ENCODE data around the gene AQP3. TPM values are rescaled to one million over a fixed set of nuclear protein-coding genes. Genes with fewer than 3 reads are reported as not detected.

AQP3 gene
- total RNA-seq, 1 experiment from 2014 or later = 1.0 TPM

DNA sequence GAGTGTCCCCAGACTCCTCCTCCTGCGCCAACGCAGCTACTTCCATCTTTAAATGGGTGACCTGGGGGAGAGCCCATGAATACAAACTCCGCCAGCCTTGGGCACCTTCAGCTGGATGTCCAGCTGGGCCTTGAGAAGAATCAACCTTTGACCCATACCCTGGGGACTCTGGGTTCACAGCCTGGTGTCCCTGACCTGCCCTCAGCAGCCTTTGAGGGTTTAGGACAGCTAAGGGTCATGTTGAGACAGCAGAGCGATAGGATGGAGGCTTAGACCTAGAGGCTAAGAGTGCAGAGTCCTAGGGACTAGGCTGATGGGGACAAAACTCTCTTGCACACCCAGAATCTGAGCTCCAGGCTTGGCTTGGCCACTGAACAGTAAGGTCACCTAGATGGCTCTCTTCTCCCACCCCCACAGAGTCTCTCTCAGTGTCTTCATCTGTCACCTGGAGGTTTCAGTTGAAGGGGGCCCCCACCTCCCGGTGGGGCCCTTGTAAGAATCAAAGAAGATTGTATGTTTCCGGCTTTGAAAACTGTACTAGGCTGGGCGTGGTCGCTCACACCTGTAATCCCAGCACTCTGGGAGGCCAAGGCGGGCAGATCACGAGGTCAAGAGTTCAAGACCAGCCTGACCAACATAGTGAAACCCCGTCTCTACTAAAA lies 6.7 kb upstream of the AQP3 start:
- ATAC-seq (no peak), DNase-seq (ENCODE audit: low read depth, low spot score) (no peak)
- Histone ChIP-seq H3K36me3 (ENCODE audit: control insufficient read depth, insufficient read depth, low read length) (no peaks in the 10 kb centered on the region), H3K9me3 (ENCODE audit: control insufficient read depth, insufficient read depth, low read depth, low read length) (no peaks in the 10 kb centered on the region), H3K27me3 (ENCODE audit: control insufficient read depth, insufficient read depth, low read length) (no peaks in the 10 kb centered on the region), H3K4me1 (ENCODE audit: control insufficient read depth, insufficient read depth, low read length) (peaks cover 7% of the 10 kb centered on the region; the same call in 1 of the 2 replicates), H3K4me3 (ENCODE audit: low read depth in 2 of 2, low read length in 2 of 2) (no peak overlapping the region), H3K27ac (ENCODE audit: low read length) (no peak overlapping the region)
- CTCF ChIA-PET = interaction anchor here (0.5 to 2.2 kb wide), 7 partner anchors 10 to 359 kb away, joined by 3 to 12 read pairs (median 5); no protein-coding TSS in a partner anchor
- no TSS peak for BruUV-seq (replicated peaks)
- intact Hi-C loops (cut with micrococcal nuclease; ENCODE audit: unreplicated experiment) (loop anchor here (5.0 kb wide), 1 partner anchor 52 kb away; the partner anchor contains the start of gene AQP7), in situ Hi-C loops (cut with HindIII; ENCODE audit: low pct_unique_long_range_greater_than_20kb, low sequenced_read_pairs) (no loop called here)
- POLR2A ChIA-PET = no interaction called here
- TF ChIP-seq, protein P1, sequence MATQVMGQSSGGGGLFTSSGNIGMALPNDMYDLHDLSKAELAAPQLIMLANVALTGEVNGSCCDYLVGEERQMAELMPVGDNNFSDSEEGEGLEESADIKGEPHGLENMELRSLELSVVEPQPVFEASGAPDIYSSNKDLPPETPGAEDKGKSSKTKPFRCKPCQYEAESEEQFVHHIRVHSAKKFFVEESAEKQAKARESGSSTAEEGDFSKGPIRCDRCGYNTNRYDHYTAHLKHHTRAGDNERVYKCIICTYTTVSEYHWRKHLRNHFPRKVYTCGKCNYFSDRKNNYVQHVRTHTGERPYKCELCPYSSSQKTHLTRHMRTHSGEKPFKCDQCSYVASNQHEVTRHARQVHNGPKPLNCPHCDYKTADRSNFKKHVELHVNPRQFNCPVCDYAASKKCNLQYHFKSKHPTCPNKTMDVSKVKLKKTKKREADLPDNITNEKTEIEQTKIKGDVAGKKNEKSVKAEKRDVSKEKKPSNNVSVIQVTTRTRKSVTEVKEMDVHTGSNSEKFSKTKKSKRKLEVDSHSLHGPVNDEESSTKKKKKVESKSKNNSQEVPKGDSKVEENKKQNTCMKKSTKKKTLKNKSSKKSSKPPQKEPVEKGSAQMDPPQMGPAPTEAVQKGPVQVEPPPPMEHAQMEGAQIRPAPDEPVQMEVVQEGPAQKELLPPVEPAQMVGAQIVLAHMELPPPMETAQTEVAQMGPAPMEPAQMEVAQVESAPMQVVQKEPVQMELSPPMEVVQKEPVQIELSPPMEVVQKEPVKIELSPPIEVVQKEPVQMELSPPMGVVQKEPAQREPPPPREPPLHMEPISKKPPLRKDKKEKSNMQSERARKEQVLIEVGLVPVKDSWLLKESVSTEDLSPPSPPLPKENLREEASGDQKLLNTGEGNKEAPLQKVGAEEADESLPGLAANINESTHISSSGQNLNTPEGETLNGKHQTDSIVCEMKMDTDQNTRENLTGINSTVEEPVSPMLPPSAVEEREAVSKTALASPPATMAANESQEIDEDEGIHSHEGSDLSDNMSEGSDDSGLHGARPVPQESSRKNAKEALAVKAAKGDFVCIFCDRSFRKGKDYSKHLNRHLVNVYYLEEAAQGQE (IDR thresholded peaks at IDR 0.05; ENCODE audit: insufficient read depth in 1 of 2, low read depth in 2 of 2, low read length in 1 of 2) = no peak
- TF ChIP-seq TCF7L2 (IDR thresholded peaks at IDR 0.05; ENCODE audit: low read depth, low read length) (no peak), POLR2AphosphoS5 (IDR thresholded peaks at IDR 0.05; ENCODE audit: low read depth, low read length) (no peak)

DNA sequence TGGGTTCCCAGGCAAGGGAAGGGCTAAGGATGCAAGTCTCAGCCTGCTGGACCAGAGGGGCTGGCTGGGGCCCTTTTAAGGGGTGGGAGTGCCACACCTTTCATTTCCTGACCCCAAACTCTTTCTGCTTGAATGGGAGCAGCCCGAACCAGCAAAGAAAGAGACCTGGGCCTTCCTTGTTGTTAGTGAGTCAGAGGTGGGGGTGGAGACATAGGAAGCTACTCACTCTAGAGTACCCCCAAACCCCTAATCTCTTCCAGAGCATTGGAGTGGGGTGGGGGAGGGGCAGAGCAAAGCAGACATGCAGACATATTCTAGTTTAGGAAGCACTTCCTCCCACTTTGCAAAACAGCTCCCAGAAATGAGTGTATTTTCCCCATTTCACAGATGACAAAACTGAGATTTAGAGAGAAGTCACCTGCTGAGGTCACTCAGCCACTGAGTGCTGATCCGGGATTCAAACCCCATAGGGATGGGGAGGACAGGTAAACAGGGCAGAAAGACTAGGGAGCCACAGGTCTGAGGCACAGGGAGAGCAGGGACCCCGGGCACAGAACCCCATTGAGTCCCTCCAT lies 6.0 kb upstream of the AQP3 start:
- Histone ChIP-seq H3K36me3 (ENCODE audit: control insufficient read depth, insufficient read depth, low read length) (no peaks in the 10 kb centered on the region), H3K4me1 (ENCODE audit: control insufficient read depth, insufficient read depth, low read length) (peaks cover under 1% of the 10 kb centered on the region; the same call in 1 of the 2 replicates), H3K4me3 (ENCODE audit: low read depth in 2 of 2, low read length in 2 of 2) (no peak overlapping the region), H3K27ac (ENCODE audit: low read length) (no peak overlapping the region), H3K9me3 (ENCODE audit: control insufficient read depth, insufficient read depth, low read depth, low read length) (no peaks in the 10 kb centered on the region), H3K27me3 (ENCODE audit: control insufficient read depth, insufficient read depth, low read length) (no peaks in the 10 kb centered on the region)
- ChIA-PET POLR2A (no interaction called here), CTCF (interaction anchor here (0.6 to 2.2 kb wide), 12 partner anchors 11 to 79 kb away, joined by 3 to 12 read pairs (median 5); no protein-coding TSS in a partner anchor)
- in situ Hi-C loops (cut with HindIII; ENCODE audit: low pct_unique_long_range_greater_than_20kb, low sequenced_read_pairs) (no loop called here), intact Hi-C loops (cut with micrococcal nuclease; ENCODE audit: unreplicated experiment) (loop anchor here (5.0 kb wide), 1 partner anchor 51 kb away; the partner anchor contains the start of gene AQP7)
- ATAC-seq (no peak), DNase-seq (ENCODE audit: low read depth, low spot score) (no peak)
- TF ChIP-seq, protein P2, sequence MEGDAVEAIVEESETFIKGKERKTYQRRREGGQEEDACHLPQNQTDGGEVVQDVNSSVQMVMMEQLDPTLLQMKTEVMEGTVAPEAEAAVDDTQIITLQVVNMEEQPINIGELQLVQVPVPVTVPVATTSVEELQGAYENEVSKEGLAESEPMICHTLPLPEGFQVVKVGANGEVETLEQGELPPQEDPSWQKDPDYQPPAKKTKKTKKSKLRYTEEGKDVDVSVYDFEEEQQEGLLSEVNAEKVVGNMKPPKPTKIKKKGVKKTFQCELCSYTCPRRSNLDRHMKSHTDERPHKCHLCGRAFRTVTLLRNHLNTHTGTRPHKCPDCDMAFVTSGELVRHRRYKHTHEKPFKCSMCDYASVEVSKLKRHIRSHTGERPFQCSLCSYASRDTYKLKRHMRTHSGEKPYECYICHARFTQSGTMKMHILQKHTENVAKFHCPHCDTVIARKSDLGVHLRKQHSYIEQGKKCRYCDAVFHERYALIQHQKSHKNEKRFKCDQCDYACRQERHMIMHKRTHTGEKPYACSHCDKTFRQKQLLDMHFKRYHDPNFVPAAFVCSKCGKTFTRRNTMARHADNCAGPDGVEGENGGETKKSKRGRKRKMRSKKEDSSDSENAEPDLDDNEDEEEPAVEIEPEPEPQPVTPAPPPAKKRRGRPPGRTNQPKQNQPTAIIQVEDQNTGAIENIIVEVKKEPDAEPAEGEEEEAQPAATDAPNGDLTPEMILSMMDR (IDR thresholded peaks at IDR 0.05) = no peak
- TF ChIP-seq POLR2AphosphoS5 (IDR thresholded peaks at IDR 0.05; ENCODE audit: low read depth, low read length) = no peak
- TF ChIP-seq, protein P1 (IDR thresholded peaks at IDR 0.05; ENCODE audit: insufficient read depth in 1 of 2, low read depth in 2 of 2, low read length in 1 of 2) = no peak
- no peak for TF ChIP-seq TCF7L2 (IDR thresholded peaks at IDR 0.05; ENCODE audit: low read depth, low read length)
- TF ChIP-seq SIN3A (IDR thresholded peaks at IDR 0.05; ENCODE audit: borderline replicate concordance, insufficient read depth, low read depth, low read length) = no peak
- no TSS peak for BruUV-seq (replicated peaks)
